OCI-M2 (cell line): ENCODE data around the gene DNAH5.

Source experiments
- DNase-seq: peaks from one replicate; lab custom pipeline; 2025; ENCODE audit not compliant: unreplicated experiment; lab: John Stamatoyannopoulos, UW

Gene DNAH5

GRCh38 chr5:13708906-13709305 lies 235.6 kb downstream of the DNAH5 start:
- no peak for DNase-seq

GRCh38 chr5:13708432-13708831 lies 236.1 kb downstream of the DNAH5 start:
- no peak for DNase-seq

- DNase-seq: no peak
These were observed 240.1 kb downstream of the DNAH5 start for GRCh38 chr5:13704396-13704795.

GRCh38 chr5:13700626-13701025 lies 243.9 kb downstream of the DNAH5 start:
- DNase-seq: no peak

- no peak for DNase-seq
These were observed 245.6 kb downstream of the DNAH5 start for GRCh38 chr5:13698885-13699284.

GRCh38 chr5:13695076-13695712 lies 249.3 kb downstream of the DNAH5 start:
- DNase-seq: no peak

- DNase-seq: no peak
These were observed 252.3 kb downstream of the DNAH5 start for GRCh38 chr5:13692172-13692571.

GRCh38 chr5:13676531-13676930 lies 268.0 kb downstream of the DNAH5 start:
- no peak for DNase-seq

GRCh38 chr5:13674391-13674790 lies 270.1 kb downstream of the DNAH5 start:
- no peak for DNase-seq

- no peak for DNase-seq
These were observed 271.0 kb downstream of the DNAH5 start for GRCh38 chr5:13673511-13673910.

GRCh38 chr5:13664377-13664776 lies 280.1 kb downstream of the DNAH5 start:
- no peak for DNase-seq

GRCh38 chr5:13662626-13663025 lies 281.9 kb downstream of the DNAH5 start:
- DNase-seq: no peak

GRCh38 chr5:13661272-13661671 lies 283.2 kb downstream of the DNAH5 start:
- DNase-seq: no peak

- DNase-seq: no peak
These were observed 284.4 kb downstream of the DNAH5 start for GRCh38 chr5:13660072-13660471.

- no peak for DNase-seq
These were observed 285.1 kb downstream of the DNAH5 start for GRCh38 chr5:13659391-13659790.

GRCh38 chr5:13658761-13659160 lies 285.7 kb downstream of the DNAH5 start:
- no peak for DNase-seq

- DNase-seq: no peak
These were observed 286.3 kb downstream of the DNAH5 start for GRCh38 chr5:13658152-13658551.

- DNase-seq: no peak
These were observed 290.8 kb downstream of the DNAH5 start for GRCh38 chr5:13653709-13654108.

GRCh38 chr5:13649656-13650055 lies 294.8 kb downstream of the DNAH5 start:
- DNase-seq: no peak

GRCh38 chr5:13648822-13649221 lies 295.7 kb downstream of the DNAH5 start:
- DNase-seq: no peak

GRCh38 chr5:13643734-13644133 lies 300.8 kb downstream of the DNAH5 start:
- no peak for DNase-seq

GRCh38 chr5:13643196-13643595 lies 301.3 kb downstream of the DNAH5 start:
- no peak for DNase-seq
